BLaER1 (cell line): Measurements from ENCODE around the gene NCKAP5.
"Not testable (repeated sequence)": the region's sequence is repeated elsewhere in the genome, so short reads cannot be mapped to it uniquely, and the experiment has no call there.

Experiments used
- H3K27ac ChIP-seq: shearing (Covaris generic); formaldehyde crosslinking; 2 replicates; pipeline ENCODE4 v1.8.1; 2022
- H3K27me3 ChIP-seq: shearing (Covaris generic); formaldehyde crosslinking; 2 replicates; pipeline ENCODE4 v1.8.1; 2022
- H3K36me3 ChIP-seq: shearing (Covaris generic); formaldehyde crosslinking; 2 replicates; pipeline ENCODE4 v1.8.1; 2022
- H3K4me1 ChIP-seq: shearing (Covaris generic); formaldehyde crosslinking; 2 replicates; pipeline ENCODE4 v1.8.1; 2022
- H3K4me2 ChIP-seq: shearing (Covaris generic); formaldehyde crosslinking; 2 replicates; pipeline ENCODE4 v1.8.1; 2022
- H3K4me3 ChIP-seq: shearing (Covaris generic); formaldehyde crosslinking; 2 replicates; pipeline ENCODE4 v1.8.1; 2022
- H3K9ac ChIP-seq: shearing (Covaris generic); formaldehyde crosslinking; 2 replicates; pipeline ENCODE4 v1.8.1; 2022
- H3K9me3 ChIP-seq: shearing (Covaris generic); formaldehyde crosslinking; 2 replicates; pipeline ENCODE4 v1.8.1; 2022
- H4K20me1 ChIP-seq: shearing (Covaris generic); formaldehyde crosslinking; 2 replicates; pipeline ENCODE4 v1.8.1; 2022
- Cebpa-rat ChIP-seq: shearing (Covaris generic); IDR thresholded peaks from 2 replicates; pipeline ENCODE4 v1.8.1; 2022

NCKAP5 gene

GRCh38 chr2:133476931-133477615, 91.2 kb downstream of the NCKAP5 start:
- no peaks in the 10 kb centered on the region for H3K9me3 ChIP-seq
- no peak overlapping the region for H3K4me3 ChIP-seq
- H3K9ac ChIP-seq: no peak overlapping the region
- no peaks in the 10 kb centered on the region for H3K36me3 ChIP-seq
- H3K27ac ChIP-seq: no peak overlapping the region
- no peak for TF ChIP-seq Cebpa-rat
- H3K4me1 ChIP-seq: no peaks in the 10 kb centered on the region
- H3K27me3 ChIP-seq: no peaks in the 10 kb centered on the region
- no peaks in the 10 kb centered on the region for H4K20me1 ChIP-seq
- H3K4me2 ChIP-seq: no peak overlapping the region

- H3K36me3 ChIP-seq: no peaks in the 10 kb centered on the region
- H3K4me1 ChIP-seq: no peaks in the 10 kb centered on the region
- TF ChIP-seq Cebpa-rat: no peak
- no peak overlapping the region for H3K4me2 ChIP-seq
- no peak overlapping the region for H3K27ac ChIP-seq
- H3K4me3 ChIP-seq: no peak overlapping the region
- no peak overlapping the region for H3K9ac ChIP-seq
- H3K27me3 ChIP-seq: no peaks in the 10 kb centered on the region
- H4K20me1 ChIP-seq: no peaks in the 10 kb centered on the region
- H3K9me3 ChIP-seq: no peaks in the 10 kb centered on the region
These were observed 92.0 kb downstream of the NCKAP5 start for GRCh38 chr2:133476286-133476685.

GRCh38 chr2:133475610-133476009, 92.7 kb downstream of the NCKAP5 start:
- no peak overlapping the region for H3K9ac ChIP-seq
- H3K27me3 ChIP-seq: no peaks in the 10 kb centered on the region
- no peak for TF ChIP-seq Cebpa-rat

GRCh38 chr2:133470446-133470845, 97.8 kb downstream of the NCKAP5 start:
- H4K20me1 ChIP-seq, H3K4me2 ChIP-seq, H3K27ac ChIP-seq, H3K36me3 ChIP-seq, H3K4me1 ChIP-seq, H3K4me3 ChIP-seq, H3K9me3 ChIP-seq, H3K27me3 ChIP-seq, H3K9ac ChIP-seq: not testable (repeated sequence)

More at GRCh38 chr2:133475610-133476009, 92.7 kb downstream of the NCKAP5 start:
- no peak overlapping the region for H3K27ac ChIP-seq
- no peaks in the 10 kb centered on the region for H3K36me3 ChIP-seq
- no peaks in the 10 kb centered on the region for H4K20me1 ChIP-seq
- H3K9me3 ChIP-seq: no peaks in the 10 kb centered on the region
- H3K4me3 ChIP-seq: no peak overlapping the region
- no peaks in the 10 kb centered on the region for H3K4me1 ChIP-seq
- no peak overlapping the region for H3K4me2 ChIP-seq

- Histone ChIP-seq H3K4me3 (no peak overlapping the region), H3K27me3 (no peaks in the 10 kb centered on the region), H3K27ac (no peak overlapping the region), H4K20me1 (no peaks in the 10 kb centered on the region), H3K4me2 (no peak overlapping the region), H3K4me1 (no peaks in the 10 kb centered on the region), H3K9me3 (no peaks in the 10 kb centered on the region), H3K36me3 (no peaks in the 10 kb centered on the region), H3K9ac (no peak overlapping the region)
- no peak for TF ChIP-seq Cebpa-rat
These were observed 105.5 kb downstream of the NCKAP5 start for GRCh38 chr2:133462811-133463210.

GRCh38 chr2:133461484-133461883, 106.8 kb downstream of the NCKAP5 start:
- no peak for TF ChIP-seq Cebpa-rat
- H3K27ac ChIP-seq: no peak overlapping the region
- no peak overlapping the region for H3K4me3 ChIP-seq

GRCh38 chr2:133459590-133459989, 108.7 kb downstream of the NCKAP5 start:
- Histone ChIP-seq H3K36me3 (no peaks in the 10 kb centered on the region), H3K4me2 (no peak overlapping the region), H3K9me3 (no peaks in the 10 kb centered on the region), H3K4me3 (no peak overlapping the region), H3K9ac (no peak overlapping the region), H4K20me1 (no peaks in the 10 kb centered on the region), H3K4me1 (no peaks in the 10 kb centered on the region), H3K27me3 (no peaks in the 10 kb centered on the region), H3K27ac (no peak overlapping the region)
- TF ChIP-seq Cebpa-rat: no peak

More at GRCh38 chr2:133461484-133461883, 106.8 kb downstream of the NCKAP5 start:
- no peak overlapping the region for H3K4me2 ChIP-seq
- H3K4me1 ChIP-seq: no peaks in the 10 kb centered on the region
- no peaks in the 10 kb centered on the region for H3K36me3 ChIP-seq
- no peaks in the 10 kb centered on the region for H3K27me3 ChIP-seq
- H4K20me1 ChIP-seq: no peaks in the 10 kb centered on the region
- no peak overlapping the region for H3K9ac ChIP-seq
- no peaks in the 10 kb centered on the region for H3K9me3 ChIP-seq

- H3K4me3 ChIP-seq: no peak overlapping the region
- TF ChIP-seq Cebpa-rat: no peak
- H3K4me1 ChIP-seq: no peaks in the 10 kb centered on the region
These were observed 110.0 kb downstream of the NCKAP5 start for GRCh38 chr2:133458280-133458679.

GRCh38 chr2:133457861-133458260, 110.4 kb downstream of the NCKAP5 start:
- no peaks in the 10 kb centered on the region for H3K27me3 ChIP-seq
- no peaks in the 10 kb centered on the region for H3K36me3 ChIP-seq
- no peak overlapping the region for H3K4me2 ChIP-seq
- H3K4me1 ChIP-seq: no peaks in the 10 kb centered on the region
- H3K27ac ChIP-seq: no peak overlapping the region
- H4K20me1 ChIP-seq: no peaks in the 10 kb centered on the region
- no peak overlapping the region for H3K4me3 ChIP-seq
- H3K9ac ChIP-seq: no peak overlapping the region
- TF ChIP-seq Cebpa-rat: no peak
- no peaks in the 10 kb centered on the region for H3K9me3 ChIP-seq

More at GRCh38 chr2:133458280-133458679, 110.0 kb downstream of the NCKAP5 start:
- Histone ChIP-seq H3K27ac (no peak overlapping the region), H3K4me2 (no peak overlapping the region), H4K20me1 (no peaks in the 10 kb centered on the region), H3K36me3 (no peaks in the 10 kb centered on the region), H3K9ac (no peak overlapping the region), H3K9me3 (no peaks in the 10 kb centered on the region), H3K27me3 (no peaks in the 10 kb centered on the region)

- H3K4me3 ChIP-seq: no peak overlapping the region
- H3K9ac ChIP-seq: no peak overlapping the region
- H4K20me1 ChIP-seq: no peaks in the 10 kb centered on the region
- no peaks in the 10 kb centered on the region for H3K27me3 ChIP-seq
- no peaks in the 10 kb centered on the region for H3K36me3 ChIP-seq
- H3K4me2 ChIP-seq: no peak overlapping the region
- no peaks in the 10 kb centered on the region for H3K9me3 ChIP-seq
- H3K4me1 ChIP-seq: no peaks in the 10 kb centered on the region
- TF ChIP-seq Cebpa-rat: no peak
- H3K27ac ChIP-seq: no peak overlapping the region
These were observed 111.3 kb downstream of the NCKAP5 start for GRCh38 chr2:133456971-133457370.

GRCh38 chr2:133456156-133456555, 112.1 kb downstream of the NCKAP5 start:
- Histone ChIP-seq H3K27ac (no peak overlapping the region), H3K4me1 (no peaks in the 10 kb centered on the region), H3K27me3 (no peaks in the 10 kb centered on the region), H3K9me3 (no peaks in the 10 kb centered on the region), H3K36me3 (no peaks in the 10 kb centered on the region), H4K20me1 (no peaks in the 10 kb centered on the region), H3K4me2 (no peak overlapping the region), H3K9ac (no peak overlapping the region), H3K4me3 (no peak overlapping the region)
- no peak for TF ChIP-seq Cebpa-rat
